ENCODE results near the gene OR10H5. TPM values are rescaled to one million over a fixed set of nuclear protein-coding genes. Genes with fewer than 3 reads are reported as not detected.

OR10H5 gene
- total and polyA plus RNA-seq, 2 donors (not counting 1 experiment from before 2014, with no cell fraction given) = not detected

DNA sequence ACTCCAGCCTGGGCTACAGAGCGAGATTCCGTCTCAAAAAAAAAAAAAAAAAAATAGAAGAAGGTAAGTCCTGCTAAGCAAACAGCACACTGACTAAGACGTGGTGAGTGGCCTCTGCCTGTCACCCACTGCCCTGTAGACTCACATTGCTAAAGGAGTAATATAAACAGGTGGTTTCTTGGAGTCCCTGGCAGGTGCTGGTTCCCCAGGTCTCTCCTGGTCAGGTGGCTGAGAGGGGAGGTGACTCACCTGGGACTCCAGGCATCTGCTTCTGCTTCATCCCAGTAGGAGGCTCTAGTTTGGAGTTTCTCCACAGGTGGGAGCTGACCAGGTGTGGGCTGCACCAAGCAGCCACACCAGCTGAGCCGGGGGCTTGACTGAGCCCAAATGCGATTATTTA is 27.8 kb downstream of the OR10H5 start, which contains the start of gene OR10H1:
TSS of gene OR10H1 (minus strand) at position 359 of the 400 bp plus-strand sequence. CDS start 7,627 bp downstream, outside the sequence.
- TF ChIP-seq CTCF (IDR thresholded peaks at IDR 0.05) (no peak), EZH2 (IDR thresholded peaks at IDR 0.05; ENCODE audit: borderline replicate concordance, insufficient read depth, low read depth, low read length, poor library complexity, severe bottlenecking) (no peak)
- no peak within 1 kb of the TSS for H3K9ac ChIP-seq (ENCODE audit: low read length)
- peaks cover 0 to 7% (median 0%) of the 10 kb centered on the region in 3 donors for H3K9me3 ChIP-seq (ENCODE audit: control extremely low read depth in 1 of 3, control insufficient read depth in 2 of 3, insufficient read depth in 1 of 3, low read length in 2 of 3)
- CTCF ChIA-PET = no interaction called here
- no peak for DNase-seq
- no peaks in the 10 kb centered on the region for H3K36me3 ChIP-seq (replicated peaks in 1 of 2; ENCODE audit: control extremely low read depth in 1 of 2, control insufficient read depth in 1 of 2, extremely low read depth in 1 of 2, insufficient read depth in 2 of 2, low read length in 1 of 2)
- 79% methylated on average over 4 of the region's 5 CpGs for WGBS (ENCODE audit: insufficient coverage)
- no peak within 1 kb of the TSS for H2AFZ ChIP-seq (ENCODE audit: insufficient read depth, low read depth, low read length, poor library complexity, severe bottlenecking)
- intact Hi-C loops (cut with micrococcal nuclease) = no loop called here
- H3K27ac ChIP-seq (ENCODE audit: low read length in 2 of 2) = no peak within 1 kb of the TSS
- ATAC-seq (ENCODE audit: low read depth) = no peak
- H3K9me3 Mint-ChIP-seq (ENCODE audit: insufficient read depth) = no peaks in the 10 kb centered on the region
- H3K4me1 ChIP-seq (ENCODE audit: control insufficient read depth in 2 of 2, insufficient read depth in 2 of 2, low read length in 2 of 2) = no peaks in the 10 kb centered on the region
- no peak within 1 kb of the TSS for H3K4me3 ChIP-seq (ENCODE audit: control extremely low read depth in 1 of 5, extremely low read depth in 1 of 5, insufficient read depth in 1 of 5, low read depth in 2 of 5, low read length in 4 of 5)
- no peaks in the 10 kb centered on the region for H3K4me1 Mint-ChIP-seq
- peaks cover 40% of the 10 kb centered on the region for H3K27me3 Mint-ChIP-seq
- H3K4me3 Mint-ChIP-seq = no peak within 1 kb of the TSS
- H3K27me3 ChIP-seq (replicated peaks in 1 of 4; ENCODE audit: control extremely low read depth in 1 of 4, control insufficient read depth in 3 of 4, insufficient read depth in 4 of 4, low read length in 3 of 4) = peaks cover 0 to 26% (median 7%) of the 10 kb centered on the region in 4 experiments
- no peak within 1 kb of the TSS for H3K27ac Mint-ChIP-seq
- no peaks in the 10 kb centered on the region for H4K20me1 ChIP-seq (ENCODE audit: control insufficient read depth, insufficient read depth, low read length, poor library complexity, severe bottlenecking)
- POLR2A ChIA-PET = no interaction called here
- H3K79me2 ChIP-seq (ENCODE audit: control insufficient read depth, insufficient read depth, low read length) = no peaks in the 10 kb centered on the region
- H3K4me2 ChIP-seq (replicated peaks; ENCODE audit: low read depth, low read length, poor library complexity, severe bottlenecking) = no peak within 1 kb of the TSS

GRCh38 chr19:15820646-15821045 is 33.2 kb downstream of the OR10H5 start:
- Histone ChIP-seq H3K36me3 (replicated peaks in 1 of 2; ENCODE audit: control extremely low read depth in 1 of 2, control insufficient read depth in 1 of 2, extremely low read depth in 1 of 2, insufficient read depth in 2 of 2, low read length in 1 of 2) (no peaks in the 10 kb centered on the region), H4K20me1 (ENCODE audit: control insufficient read depth, insufficient read depth, low read length, poor library complexity, severe bottlenecking) (no peaks in the 10 kb centered on the region), H2AFZ (ENCODE audit: insufficient read depth, low read depth, low read length, poor library complexity, severe bottlenecking) (no peak overlapping the region), H3K79me2 (ENCODE audit: control insufficient read depth, insufficient read depth, low read length) (no peaks in the 10 kb centered on the region), H3K4me2 (replicated peaks; ENCODE audit: low read depth, low read length, poor library complexity, severe bottlenecking) (no peak overlapping the region), H3K9me3 (ENCODE audit: control extremely low read depth in 1 of 3, control insufficient read depth in 2 of 3, insufficient read depth in 1 of 3, low read length in 2 of 3) (peaks cover 0 to under 1% (median 0%) of the 10 kb centered on the region in 3 donors), H3K4me3 (ENCODE audit: control extremely low read depth in 1 of 5, extremely low read depth in 1 of 5, insufficient read depth in 1 of 5, low read depth in 2 of 5, low read length in 4 of 5) (no peak overlapping the region), H3K4me1 (ENCODE audit: control insufficient read depth in 2 of 2, insufficient read depth in 2 of 2, low read length in 2 of 2) (no peaks in the 10 kb centered on the region), H3K27ac (ENCODE audit: low read length in 2 of 2) (no peak overlapping the region), H3K9ac (ENCODE audit: low read length) (no peak overlapping the region), H3K27me3 (replicated peaks in 1 of 4; ENCODE audit: control extremely low read depth in 1 of 4, control insufficient read depth in 3 of 4, insufficient read depth in 4 of 4, low read length in 3 of 4) (peaks cover 0 to 2% (median 0%) of the 10 kb centered on the region in 4 experiments)
- ATAC-seq (ENCODE audit: low read depth) (no peak), DNase-seq (no peak)
- H3K4me1 Mint-ChIP-seq = no peaks in the 10 kb centered on the region
- 91% methylated on average over 6 of the region's 8 CpGs for WGBS (ENCODE audit: insufficient coverage)
- H3K27me3 Mint-ChIP-seq = peaks cover 14% of the 10 kb centered on the region
- ChIA-PET CTCF (no interaction called here), POLR2A (no interaction called here)
- no peaks in the 10 kb centered on the region for H3K9me3 Mint-ChIP-seq (ENCODE audit: insufficient read depth)
- H3K4me3 Mint-ChIP-seq = no peak overlapping the region
- H3K27ac Mint-ChIP-seq = no peak overlapping the region
- TF ChIP-seq EZH2 (IDR thresholded peaks at IDR 0.05; ENCODE audit: borderline replicate concordance, insufficient read depth, low read depth, low read length, poor library complexity, severe bottlenecking) = no peak
- no peak for TF ChIP-seq CTCF (IDR thresholded peaks at IDR 0.05)
- intact Hi-C loops (cut with micrococcal nuclease) = no loop called here
